Lower leg skin (tissue), 4 donors: ENCODE data around the gene CHST10. TPM values are rescaled to one million over a fixed set of nuclear protein-coding genes. Genes with fewer than 3 reads are reported as not detected.

ENCODE experiments used
- DNase-seq, 2 donors: peaks; one replicate each; pipeline ENCODE4 v3.0.0-alpha.2; 2019; ENCODE audit warnings: low spot score in 2 of 2
- H3K4me3 ChIP-seq: fragments of 200-600 bp; sonication (generic); 2 replicates; pipeline ENCODE4 v1.5.1; 2017; ENCODE audit warnings: mild to moderate bottlenecking, low read depth; ENCODE audit not compliant: poor library complexity, severe bottlenecking
- CTCF ChIP-seq, 3 donors: fragments of 450-650 bp; IDR thresholded peaks; one replicate each; pipeline ENCODE4 v1.5.1; 2016; ENCODE audit warnings: antibody characterized with exemption in 3 of 3, mild to moderate bottlenecking in 3 of 3, moderate library complexity in 2 of 3
- POLR2A ChIP-seq, 2 donors: fragments of 450-650 bp; IDR thresholded peaks; one replicate each; pipeline ENCODE4 v1.6.1; 2016 to 2017; ENCODE audit warnings: antibody characterized with exemption in 2 of 2, mild to moderate bottlenecking in 1 of 2, moderate library complexity in 1 of 2
- WGBS, 2 donors: methylation state at CpG; one replicate each; pipeline ENCODE4 v1.1.5; 2018; 5-methylcytosine and 5-hydroxymethylcytosine counted together
- intact Hi-C: fragments of 100-400 bp; cut with DNase I; formaldehyde crosslinking; loops from one replicate; pipeline ENCODE4 v1.15.0; 2023; ENCODE audit warnings: low total_unique reads
- total RNA-seq, 4 donors: library from RNA; depleted of rRNA; stranded (reverse); fragments of >200 nt; gene quantifications; one replicate each; pipeline ENCODE4 v1.1.0, GENCODE V29; 2016

Gene CHST10
- total RNA-seq, 4 donors from 2014 or later: 0.66 to 5.5 (median 2.4) TPM

- WGBS, 2 donors: 90 to 91% methylated on average over 12 of the region's 12 CpGs
These were observed 27.2 kb downstream of the CHST10 start for GRCh38 chr2:100390001-100390940.

GRCh38 chr2:100388703-100389102, 28.8 kb downstream of the CHST10 start:
- intact Hi-C loops: no loop called here
- DNase-seq: no peak

More at GRCh38 chr2:100390001-100390940, 27.2 kb downstream of the CHST10 start:
- no peak for DNase-seq
- intact Hi-C loops: no loop called here
- TF ChIP-seq POLR2A (IDR thresholded peaks at IDR 0.05) (no peak), CTCF (IDR thresholded peaks at IDR 0.05) (no peak)
- H3K4me3 ChIP-seq: no peak overlapping the region

GRCh38 chr2:100383954-100384353, 33.5 kb downstream of the CHST10 start:
- H3K4me3 ChIP-seq: no peak overlapping the region
- intact Hi-C loops: loop anchor here (5.0 kb wide), 1 partner anchor 122 kb away; no protein-coding TSS in a partner anchor
- no peak for DNase-seq
- TF ChIP-seq CTCF (IDR thresholded peaks at IDR 0.05) (no peak), POLR2A (IDR thresholded peaks at IDR 0.05) (no peak)
- 85 to 89% methylated on average over 5 of the region's 5 CpGs for WGBS, 2 donors

More at GRCh38 chr2:100388703-100389102, 28.8 kb downstream of the CHST10 start:
- H3K4me3 ChIP-seq: no peak overlapping the region
- no peak for TF ChIP-seq POLR2A (IDR thresholded peaks at IDR 0.05)
- TF ChIP-seq CTCF (IDR thresholded peaks at IDR 0.05): no peak
- WGBS, 2 donors: 78% methylated on average over 6 of the region's 6 CpGs

GRCh38 chr2:100383306-100383705, 34.2 kb downstream of the CHST10 start:
- no peak overlapping the region for H3K4me3 ChIP-seq
- no peak for TF ChIP-seq CTCF (IDR thresholded peaks at IDR 0.05)
- DNase-seq: peak in 1 of 2 donors; percentile 7
- intact Hi-C loops: loop anchor here (5.0 kb wide), 1 partner anchor 121 kb away; no protein-coding TSS in a partner anchor
- WGBS, 2 donors: 69 to 72% methylated on average over 3 of the region's 3 CpGs

- TF ChIP-seq CTCF (IDR thresholded peaks at IDR 0.05) (peak in 1 of 3 donors; percentile 52), POLR2A (IDR thresholded peaks at IDR 0.05) (no peak)
- peak; percentile 65 to 93 for DNase-seq
- intact Hi-C loops: loop anchor here (5.0 kb wide), 1 partner anchor 119 kb away; no protein-coding TSS in a partner anchor
- no peak overlapping the region for H3K4me3 ChIP-seq
- 40 to 44% methylated on average over 4 of the region's 4 CpGs for WGBS, 2 donors
These were observed 36.2 kb downstream of the CHST10 start for GRCh38 chr2:100381240-100381639.
